ENCODE data around the gene BBS7. TPM values are rescaled to one million over a fixed set of nuclear protein-coding genes. Genes with fewer than 3 reads are reported as not detected.

Gene BBS7
- total and polyA plus RNA-seq, 9 of the 15 experiments (the other 6 are each of a cell fraction or from before 2014, with no cell fraction given): 13.4 to 25.8 (median 16.4) TPM

DNA sequence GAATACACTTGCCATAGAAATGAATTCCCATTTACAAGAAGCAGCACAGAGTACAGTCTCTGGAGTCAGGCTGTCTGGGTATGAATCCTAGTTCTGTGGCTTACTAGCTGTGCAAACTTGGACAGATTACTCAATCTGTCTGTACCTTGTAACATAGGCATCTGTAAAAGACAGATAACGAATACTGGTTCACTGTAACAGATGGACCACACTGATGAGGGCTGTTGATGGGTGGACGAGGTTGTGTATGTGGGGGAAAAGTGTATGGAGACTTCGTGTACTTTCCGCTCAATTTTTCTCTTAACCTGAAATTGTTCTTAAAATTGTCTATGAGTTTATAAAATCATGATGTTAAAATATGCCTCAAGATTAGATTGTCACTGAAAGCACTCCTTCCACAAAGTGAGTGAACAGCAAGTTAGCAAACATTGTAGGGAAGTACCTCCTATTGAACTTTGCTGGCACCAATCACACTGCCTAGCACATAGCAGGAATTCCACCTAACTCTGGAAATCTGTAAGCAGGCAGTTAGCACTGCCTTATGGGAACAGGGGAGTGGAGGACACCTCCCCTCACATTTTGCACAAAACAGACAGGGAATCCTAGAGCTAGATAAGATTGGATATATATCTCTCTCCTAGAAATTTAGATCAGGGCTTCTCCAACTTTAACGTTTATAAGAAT lies 75.6 kb downstream of the BBS7 start (continued):
- TF ChIP-seq, protein P1, sequence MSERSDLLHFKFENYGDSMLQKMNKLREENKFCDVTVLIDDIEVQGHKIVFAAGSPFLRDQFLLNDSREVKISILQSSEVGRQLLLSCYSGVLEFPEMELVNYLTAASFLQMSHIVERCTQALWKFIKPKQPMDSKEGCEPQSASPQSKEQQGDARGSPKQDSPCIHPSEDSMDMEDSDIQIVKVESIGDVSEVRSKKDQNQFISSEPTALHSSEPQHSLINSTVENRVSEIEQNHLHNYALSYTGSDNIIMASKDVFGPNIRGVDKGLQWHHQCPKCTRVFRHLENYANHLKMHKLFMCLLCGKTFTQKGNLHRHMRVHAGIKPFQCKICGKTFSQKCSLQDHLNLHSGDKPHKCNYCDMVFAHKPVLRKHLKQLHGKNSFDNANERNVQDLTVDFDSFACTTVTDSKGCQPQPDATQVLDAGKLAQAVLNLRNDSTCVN (CRISPR knock-in tag; IDR thresholded peaks at IDR 0.05): no peak
- no peak for TF ChIP-seq POLR2G (IDR thresholded peaks at IDR 0.05; ENCODE audit: low read depth, low read length)
- TF ChIP-seq OTX1 (CRISPR knock-in tag; IDR thresholded peaks at IDR 0.05): no peak
- no peak for TF ChIP-seq ELF1 (tag; IDR thresholded peaks at IDR 0.05)
- TF ChIP-seq, protein P2, sequence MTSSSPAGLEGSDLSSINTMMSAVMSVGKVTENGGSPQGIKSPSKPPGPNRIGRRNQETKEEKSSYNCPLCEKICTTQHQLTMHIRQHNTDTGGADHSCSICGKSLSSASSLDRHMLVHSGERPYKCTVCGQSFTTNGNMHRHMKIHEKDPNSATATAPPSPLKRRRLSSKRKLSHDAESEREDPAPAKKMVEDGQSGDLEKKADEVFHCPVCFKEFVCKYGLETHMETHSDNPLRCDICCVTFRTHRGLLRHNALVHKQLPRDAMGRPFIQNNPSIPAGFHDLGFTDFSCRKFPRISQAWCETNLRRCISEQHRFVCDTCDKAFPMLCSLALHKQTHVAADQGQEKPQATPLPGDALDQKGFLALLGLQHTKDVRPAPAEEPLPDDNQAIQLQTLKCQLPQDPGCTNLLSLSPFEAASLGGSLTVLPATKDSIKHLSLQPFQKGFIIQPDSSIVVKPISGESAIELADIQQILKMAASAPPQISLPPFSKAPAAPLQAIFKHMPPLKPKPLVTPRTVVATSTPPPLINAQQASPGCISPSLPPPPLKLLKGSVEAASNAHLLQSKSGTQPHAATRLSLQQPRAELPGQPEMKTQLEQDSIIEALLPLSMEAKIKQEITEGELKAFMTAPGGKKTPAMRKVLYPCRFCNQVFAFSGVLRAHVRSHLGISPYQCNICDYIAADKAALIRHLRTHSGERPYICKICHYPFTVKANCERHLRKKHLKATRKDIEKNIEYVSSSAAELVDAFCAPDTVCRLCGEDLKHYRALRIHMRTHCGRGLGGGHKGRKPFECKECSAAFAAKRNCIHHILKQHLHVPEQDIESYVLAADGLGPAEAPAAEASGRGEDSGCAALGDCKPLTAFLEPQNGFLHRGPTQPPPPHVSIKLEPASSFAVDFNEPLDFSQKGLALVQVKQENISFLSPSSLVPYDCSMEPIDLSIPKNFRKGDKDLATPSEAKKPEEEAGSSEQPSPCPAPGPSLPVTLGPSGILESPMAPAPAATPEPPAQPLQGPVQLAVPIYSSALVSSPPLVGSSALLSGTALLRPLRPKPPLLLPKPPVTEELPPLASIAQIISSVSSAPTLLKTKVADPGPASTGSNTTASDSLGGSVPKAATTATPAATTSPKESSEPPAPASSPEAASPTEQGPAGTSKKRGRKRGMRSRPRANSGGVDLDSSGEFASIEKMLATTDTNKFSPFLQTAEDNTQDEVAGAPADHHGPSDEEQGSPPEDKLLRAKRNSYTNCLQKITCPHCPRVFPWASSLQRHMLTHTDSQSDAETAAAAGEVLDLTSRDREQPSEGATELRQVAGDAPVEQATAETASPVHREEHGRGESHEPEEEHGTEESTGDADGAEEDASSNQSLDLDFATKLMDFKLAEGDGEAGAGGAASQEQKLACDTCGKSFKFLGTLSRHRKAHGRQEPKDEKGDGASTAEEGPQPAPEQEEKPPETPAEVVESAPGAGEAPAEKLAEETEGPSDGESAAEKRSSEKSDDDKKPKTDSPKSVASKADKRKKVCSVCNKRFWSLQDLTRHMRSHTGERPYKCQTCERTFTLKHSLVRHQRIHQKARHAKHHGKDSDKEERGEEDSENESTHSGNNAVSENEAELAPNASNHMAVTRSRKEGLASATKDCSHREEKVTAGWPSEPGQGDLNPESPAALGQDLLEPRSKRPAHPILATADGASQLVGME (CRISPR knock-in tag; IDR thresholded peaks at IDR 0.05): no peak
- no peak for TF ChIP-seq ATF1 (CRISPR knock-in tag; IDR thresholded peaks at IDR 0.05)
- TF ChIP-seq ATF1 (tag; IDR thresholded peaks at IDR 0.05): peak; percentile 44
- TF ChIP-seq, protein P3, sequence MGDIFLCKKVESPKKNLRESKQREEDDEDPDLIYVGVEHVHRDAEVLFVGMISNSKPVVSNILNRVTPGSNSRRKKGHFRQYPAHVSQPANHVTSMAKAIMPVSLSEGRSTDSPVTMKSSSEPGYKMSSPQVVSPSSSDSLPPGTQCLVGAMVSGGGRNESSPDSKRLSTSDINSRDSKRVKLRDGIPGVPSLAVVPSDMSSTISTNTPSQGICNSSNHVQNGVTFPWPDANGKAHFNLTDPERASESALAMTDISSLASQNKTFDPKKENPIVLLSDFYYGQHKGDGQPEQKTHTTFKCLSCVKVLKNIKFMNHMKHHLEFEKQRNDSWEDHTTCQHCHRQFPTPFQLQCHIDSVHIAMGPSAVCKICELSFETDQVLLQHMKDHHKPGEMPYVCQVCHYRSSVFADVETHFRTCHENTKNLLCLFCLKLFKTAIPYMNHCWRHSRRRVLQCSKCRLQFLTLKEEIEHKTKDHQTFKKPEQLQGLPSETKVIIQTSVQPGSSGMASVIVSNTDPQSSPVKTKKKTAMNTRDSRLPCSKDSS (IDR thresholded peaks at IDR 0.05; ENCODE audit: low read depth, partially characterized antibody): no peak
- TF ChIP-seq MAFK (IDR thresholded peaks at IDR 0.05; ENCODE audit: low read length): no peak
- no peak for TF ChIP-seq FUS (optimal IDR thresholded peaks at IDR 0.05; ENCODE audit: low read depth, low read length)
- TF ChIP-seq ELF4 (CRISPR knock-in tag; IDR thresholded peaks at IDR 0.05): no peak
- no peak for TF ChIP-seq CHCHD3 (CRISPR knock-in tag; IDR thresholded peaks at IDR 0.05)
- TF ChIP-seq HSF4 (CRISPR knock-in tag; IDR thresholded peaks at IDR 0.05; ENCODE audit: borderline replicate concordance): no peak
- TF ChIP-seq ZBTB8A (IDR thresholded peaks at IDR 0.05; ENCODE audit: partially characterized antibody): no peak
- peak; percentile 57; the same call in 1 of the 2 replicates for TF ChIP-seq RUNX1 (IDR thresholded peaks at IDR 0.05; ENCODE audit: low read depth)
- TF ChIP-seq COPS2 (conservative IDR thresholded peaks at IDR 0.05): no peak
- TF ChIP-seq, protein P4, sequence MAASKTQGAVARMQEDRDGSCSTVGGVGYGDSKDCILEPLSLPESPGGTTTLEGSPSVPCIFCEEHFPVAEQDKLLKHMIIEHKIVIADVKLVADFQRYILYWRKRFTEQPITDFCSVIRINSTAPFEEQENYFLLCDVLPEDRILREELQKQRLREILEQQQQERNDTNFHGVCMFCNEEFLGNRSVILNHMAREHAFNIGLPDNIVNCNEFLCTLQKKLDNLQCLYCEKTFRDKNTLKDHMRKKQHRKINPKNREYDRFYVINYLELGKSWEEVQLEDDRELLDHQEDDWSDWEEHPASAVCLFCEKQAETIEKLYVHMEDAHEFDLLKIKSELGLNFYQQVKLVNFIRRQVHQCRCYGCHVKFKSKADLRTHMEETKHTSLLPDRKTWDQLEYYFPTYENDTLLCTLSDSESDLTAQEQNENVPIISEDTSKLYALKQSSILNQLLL (CRISPR knock-in tag; IDR thresholded peaks at IDR 0.05; ENCODE audit: borderline replicate concordance): no peak
